Mesenteric fat pad (tissue), 1 donor: ENCODE measurements around the gene CD59. TPM values are rescaled to one million over a fixed set of nuclear protein-coding genes. Genes with fewer than 3 reads are reported as not detected.
"Not testable (repeated sequence)": the region's sequence is repeated elsewhere in the genome, so short reads cannot be mapped to it uniquely, and the experiment has no call there.

Experiments
- DNase-seq: peaks from one replicate; pipeline ENCODE4 v3.0.0-alpha.2; 2020; ENCODE audit warnings: low spot score
- total RNA-seq: library from RNA; stranded (reverse); fragmentation: NEBNext Ultra II Directional; extraction: Animal tissue kit (Norgen Biotek cat#: 25700); gene quantifications from one replicate; pipeline ENCODE4 v1.2.1, GENCODE V29; 2021
- donor health status: DM: yes; HTN: yes; CAD: no.

CD59 gene
- total RNA-seq, 1 donor from 2014 or later, result 659 TPM

- DNase-seq, result no peak
These were observed 41.1 kb downstream of the CD59 start for GRCh38 chr11:33695051-33695566.

- DNase-seq, result no peak
These were observed 41.7 kb downstream of the CD59 start for GRCh38 chr11:33694346-33695050.

- no peak for DNase-seq
These were observed 43.7 kb downstream of the CD59 start for GRCh38 chr11:33692541-33692940.

- no peak for DNase-seq
These were observed 44.2 kb downstream of the CD59 start for GRCh38 chr11:33692013-33692504.

GRCh38 chr11:33691066-33691864, 45.0 kb downstream of the CD59 start:
- DNase-seq, result no peak

GRCh38 chr11:33690290-33691065, 45.7 kb downstream of the CD59 start:
- DNase-seq, result no peak

- no peak for DNase-seq
These were observed 46.7 kb downstream of the CD59 start for GRCh38 chr11:33689501-33689900.

GRCh38 chr11:33689085-33689484, 47.1 kb downstream of the CD59 start:
- no peak for DNase-seq

- no peak for DNase-seq
These were observed 48.3 kb downstream of the CD59 start for GRCh38 chr11:33687733-33688479.

- no peak for DNase-seq
These were observed 51.1 kb downstream of the CD59 start for GRCh38 chr11:33685082-33685481.

GRCh38 chr11:33684003-33684706, 52.1 kb downstream of the CD59 start:
- no peak for DNase-seq

GRCh38 chr11:33682446-33682845, 53.8 kb downstream of the CD59 start:
- DNase-seq, result no peak

GRCh38 chr11:33682019-33682418, 54.2 kb downstream of the CD59 start:
- DNase-seq, result no peak

- DNase-seq, result not testable (repeated sequence)
These were observed 57.6 kb downstream of the CD59 start for GRCh38 chr11:33678616-33679015.

- DNase-seq, result no peak
These were observed 62.0 kb downstream of the CD59 start for GRCh38 chr11:33674035-33674814.

- DNase-seq, result no peak
These were observed 64.0 kb downstream of the CD59 start for GRCh38 chr11:33672273-33672672.

- no peak for DNase-seq
These were observed 65.8 kb downstream of the CD59 start for GRCh38 chr11:33670250-33671011.

- no peak for DNase-seq
These were observed 66.5 kb downstream of the CD59 start for GRCh38 chr11:33669598-33670249.
